Esophagus muscularis mucosa (tissue), 4 donors: Measurements from ENCODE around the gene DPYSL3. TPM values are rescaled to one million over a fixed set of nuclear protein-coding genes. Genes with fewer than 3 reads are reported as not detected.

Source experiments
- small RNA-seq, 3 donors: library from RNA; depleted of rRNA; stranded (forward); fragments of <200 nt; gene quantifications; one replicate each; pipeline ENCODE3, GENCODE V24; 2016
- total RNA-seq, 4 donors: library from RNA; depleted of rRNA; stranded (reverse); fragments of >200 nt; gene quantifications; one replicate each; pipeline versions ENCODE4 v1.1.0 to v1.2.1, GENCODE V29; 2016

Gene DPYSL3
- total RNA-seq, 4 donors from 2014 or later, result 295 to 449 (median 378) TPM

Small RNA genes lying within 50 kb of the gene (small RNA-seq; reads per million reads assigned to genes)
- 0 reads per million in 3 donors for gene AC011373.1
